Inflammatory macrophage treated with lipopolysaccharide for 1 hour (primary cell): ENCODE results near the gene CT47A7.
"Not testable (repeated sequence)": the region's sequence is repeated elsewhere in the genome, so short reads cannot be mapped to it uniquely, and the experiment has no call there.

Experiments used
- DNase-seq, 2 donors: peaks; one replicate each; pipeline ENCODE4 v3.0.0-alpha.2; 2020 to 2022

CT47A7 gene

DNA sequence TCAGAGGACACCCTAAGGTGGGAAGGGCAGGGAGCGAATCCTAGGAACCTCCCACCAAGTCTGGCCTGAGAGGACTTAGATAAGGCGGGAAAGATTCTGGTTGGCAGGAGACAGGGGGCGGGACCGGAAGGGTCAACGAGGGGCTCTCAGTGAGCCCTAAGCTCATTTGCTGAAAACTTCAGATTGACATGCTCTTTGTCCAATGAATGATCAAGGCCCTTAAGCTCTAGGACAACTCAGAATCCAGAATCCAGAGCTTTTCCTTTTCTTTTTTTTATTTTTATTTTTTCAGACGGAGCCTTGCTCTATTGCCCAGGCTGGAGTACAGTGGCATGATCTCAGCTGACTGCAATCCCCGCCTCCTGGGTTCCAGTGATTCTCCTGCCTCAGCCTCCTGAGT, at the start of gene CT47A7:
Gene CT47A7, minus strand, starts transcription at position 101 of the 400 bp plus-strand sequence. CDS start 255 bp downstream, outside the sequence.
- not testable (repeated sequence) for DNase-seq

DNA sequence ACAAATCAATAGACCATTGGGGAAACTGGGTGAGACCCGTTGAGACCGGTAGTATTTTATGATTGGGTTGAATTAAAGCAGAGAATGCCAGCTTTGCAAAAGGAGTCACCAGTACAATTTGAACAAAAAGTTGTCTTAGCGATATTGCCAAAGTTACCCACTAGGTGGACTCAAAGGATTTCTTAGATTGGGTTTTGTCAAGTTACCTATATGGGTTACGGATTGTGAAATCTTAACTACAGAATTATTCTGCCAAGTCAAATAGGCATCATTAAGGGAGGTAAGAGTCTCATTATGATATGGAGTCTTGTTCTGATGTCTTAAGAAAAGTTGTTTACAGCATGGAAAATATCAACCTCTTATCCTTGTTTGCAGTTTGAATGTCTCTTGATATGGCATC, 44.2 kb upstream of the CT47A7 start:
- DNase-seq: no peak

DNA sequence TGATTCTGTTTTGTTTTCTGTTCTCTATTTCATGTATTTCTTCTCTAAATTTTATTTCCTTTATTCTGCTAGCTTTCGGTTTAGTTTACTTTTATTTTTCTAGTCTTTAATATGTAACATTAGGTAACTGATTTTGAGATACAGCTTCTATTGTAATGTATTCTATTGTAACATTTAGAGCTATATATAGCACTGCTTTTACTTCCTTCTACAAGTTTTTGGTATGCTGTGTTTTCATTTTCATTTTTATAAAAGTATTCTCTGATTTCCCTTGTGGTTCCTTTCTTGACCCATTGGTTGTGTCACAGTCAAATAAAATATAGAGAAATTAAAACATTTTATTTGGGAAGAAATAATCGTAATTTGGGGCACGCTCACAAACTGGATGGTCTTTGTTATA, 43.0 kb upstream of the CT47A7 start:
- no peak for DNase-seq

DNA sequence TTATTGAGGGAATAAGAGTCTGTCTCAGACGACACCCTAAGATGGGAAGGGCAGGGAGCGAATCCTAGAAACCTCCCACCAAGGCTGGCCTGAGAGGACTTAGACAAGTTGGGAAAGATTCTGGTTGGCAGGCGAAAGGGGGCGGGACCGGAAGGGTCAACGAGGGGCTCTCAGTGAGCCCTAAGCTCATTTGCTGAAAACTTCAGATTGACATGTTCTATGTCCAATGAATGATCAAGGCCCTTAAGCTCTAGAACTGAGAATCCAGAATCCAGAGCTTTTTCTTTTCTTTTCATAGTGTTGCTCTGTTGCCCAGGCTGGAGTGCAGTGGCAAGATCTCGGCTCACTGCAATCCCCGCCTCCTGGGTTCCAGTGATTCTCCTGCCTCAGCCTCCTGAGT, 29.3 kb upstream of the CT47A7 start, which contains the start of gene CT47A1:
Gene CT47A1, minus strand, starts transcription at position 101 of the 400 bp plus-strand sequence. CDS start 231 bp downstream, outside the sequence.
- DNase-seq: not testable (repeated sequence)
